Endothelial cell of umbilical vein (primary cell): ENCODE results near the gene MAP3K4.

Source experiments
- CTCF ChIP-seq, 2 donors: IDR thresholded peaks; 1 replicate in 1 of 2; 2 replicates in 1 of 2; pipeline ENCODE4 v1.5.1; 2011; ENCODE audit warnings: low read length in 2 of 2, mild to moderate bottlenecking in 2 of 2, moderate library complexity in 2 of 2, control low read depth in 1 of 2, inconsistent platforms in 1 of 2, low read depth in 1 of 2; ENCODE audit not compliant: insufficient read depth in 1 of 2; ENCODE audit errors: extremely low read depth in 1 of 2
- EZH2 ChIP-seq: IDR thresholded peaks from 2 replicates; pipeline ENCODE4 v1.6.1; 2012; ENCODE audit warnings: borderline replicate concordance, low read depth, mild to moderate bottlenecking, moderate library complexity, low read length, inconsistent platforms; ENCODE audit not compliant: severe bottlenecking
- JUN ChIP-seq: IDR thresholded peaks from 2 replicates; pipeline ENCODE4 v1.6.1; 2011; ENCODE audit warnings: borderline replicate concordance, low read depth; ENCODE audit not compliant: insufficient read length, insufficient read depth
- MAX ChIP-seq: IDR thresholded peaks from 2 replicates; pipeline ENCODE4 v1.6.1; 2011; ENCODE audit not compliant: insufficient read depth, insufficient read length
- POLR2A ChIP-seq: IDR thresholded peaks from 2 replicates; pipeline ENCODE4 v1.6.1; 2012; ENCODE audit warnings: low read depth, mild to moderate bottlenecking, control low read depth, low read length
- POLR2AphosphoS5 ChIP-seq: IDR thresholded peaks from 2 replicates; pipeline ENCODE4 v1.6.1; 2012; ENCODE audit warnings: low read depth, mild to moderate bottlenecking, control low read depth, low read length, moderate library complexity; ENCODE audit not compliant: insufficient read depth

- TF ChIP-seq EZH2 (no peak), CTCF (IDR thresholded peaks at IDR 0.05; ENCODE audit: extremely low read depth in 1 of 2, insufficient read depth in 1 of 2, low read depth in 1 of 2, low read length in 2 of 2) (no peak), MAX (no peak), JUN (no peak), POLR2AphosphoS5 (no peak), POLR2A (no peak)
Measured at GRCh38 chr6:161066511-161066910, 74.9 kb downstream of the MAP3K4 start.
